Ecto neural progenitor cell (in vitro differentiated cells): ENCODE data around the gene ETV6.

ENCODE experiments used
- DNase-seq: peaks from one replicate; pipeline ENCODE4 v3.0.0-alpha.2; 2018; ENCODE audit warnings: low spot score

ETV6 gene

DNA sequence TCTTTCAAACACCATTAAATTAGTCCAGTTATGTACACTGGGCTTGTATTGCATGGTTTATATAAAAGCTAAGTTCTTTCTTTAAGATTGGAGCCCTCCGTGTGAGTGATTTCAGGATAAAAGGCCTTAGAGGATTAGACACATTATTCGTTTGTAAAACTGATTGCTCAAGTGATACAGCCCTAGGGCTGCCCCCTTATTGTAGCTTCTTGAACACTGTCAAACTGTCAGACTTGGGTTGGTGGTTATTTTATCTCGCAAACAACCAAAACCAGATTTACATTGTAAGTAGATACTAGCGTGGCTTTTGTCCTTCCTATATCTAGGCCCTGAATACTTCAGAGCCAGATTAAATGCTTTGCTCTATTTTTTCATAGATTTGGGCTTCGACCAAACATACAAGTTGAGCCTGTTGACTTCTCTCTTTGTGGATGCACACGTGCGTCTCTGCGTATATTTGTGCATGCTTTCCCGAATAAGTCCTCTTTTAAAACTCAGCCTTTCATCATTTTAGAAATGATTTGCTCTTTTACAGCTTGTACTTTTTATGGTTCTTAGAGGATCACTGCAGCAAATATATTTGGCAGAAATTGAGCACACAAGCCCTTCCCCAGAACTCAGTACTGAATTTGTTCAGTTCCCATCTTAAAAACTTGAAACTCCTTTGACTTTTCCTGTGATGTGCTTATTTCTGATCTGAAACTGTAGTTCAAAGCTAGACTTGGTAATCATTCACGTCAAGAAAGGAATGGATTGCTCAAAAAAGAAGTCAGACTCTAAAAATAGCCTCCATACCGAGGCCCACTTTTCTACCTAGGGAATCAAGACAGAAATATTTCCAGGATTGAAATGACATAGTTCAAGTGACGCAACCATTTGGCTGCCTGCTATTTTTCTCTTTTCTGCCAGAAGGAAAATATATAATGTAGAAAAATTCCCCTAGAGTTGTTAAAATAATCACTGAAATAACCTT lies 129.5 kb downstream of the ETV6 start:
- DNase-seq = no peak

DNA sequence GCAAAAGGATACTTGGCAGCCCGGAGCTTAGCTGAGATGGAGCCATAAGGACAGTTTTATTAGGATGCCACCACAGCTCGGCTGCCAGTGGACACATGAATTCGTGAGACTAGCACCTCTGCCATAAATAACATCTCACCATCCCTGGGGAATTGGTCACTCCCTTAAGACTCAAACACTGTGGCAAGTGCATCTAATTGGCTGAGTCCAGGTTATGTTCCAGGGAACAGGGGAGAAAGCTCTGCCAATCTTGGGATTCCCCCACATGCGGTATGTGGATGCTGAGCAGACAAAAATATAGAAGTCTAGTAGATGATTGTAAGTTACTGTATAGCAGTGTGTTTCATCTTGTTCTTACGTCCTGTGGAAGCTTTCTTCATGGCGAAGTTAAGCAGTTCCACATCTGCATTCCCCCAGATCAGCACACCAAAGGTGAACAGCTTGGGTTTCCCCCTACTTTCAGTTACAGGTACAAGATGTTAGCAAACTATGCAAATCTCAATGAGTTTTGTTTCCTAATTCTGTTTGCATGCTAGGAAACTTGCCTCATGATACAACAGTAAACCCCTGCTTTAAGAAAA lies 131.1 kb downstream of the ETV6 start:
- no peak for DNase-seq

DNA sequence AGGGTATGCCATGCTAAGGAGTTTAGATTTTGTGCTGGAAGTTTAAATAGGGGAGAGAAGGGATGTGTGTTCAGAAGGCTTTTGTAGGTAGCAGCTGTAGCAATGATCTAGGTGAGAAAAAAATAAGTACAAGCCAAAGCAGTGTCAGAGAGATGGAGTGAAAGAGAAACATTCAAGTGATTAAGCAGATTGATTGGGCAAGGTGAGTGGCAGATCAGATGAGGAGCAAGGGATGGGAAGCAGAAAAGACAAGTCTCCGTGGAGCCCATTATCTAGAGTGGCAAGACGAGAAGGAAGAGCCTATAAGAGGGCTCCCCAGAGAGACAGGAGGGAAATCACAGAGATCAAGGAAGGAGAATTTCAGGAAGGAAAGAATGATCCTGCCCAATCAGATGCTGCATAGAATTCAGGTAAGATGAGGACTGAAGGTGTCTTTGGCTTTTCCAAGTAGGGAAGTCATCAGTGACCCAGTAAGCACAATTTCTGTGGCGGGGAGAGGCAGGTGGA lies 133.5 kb downstream of the ETV6 start:
- no peak for DNase-seq

DNA sequence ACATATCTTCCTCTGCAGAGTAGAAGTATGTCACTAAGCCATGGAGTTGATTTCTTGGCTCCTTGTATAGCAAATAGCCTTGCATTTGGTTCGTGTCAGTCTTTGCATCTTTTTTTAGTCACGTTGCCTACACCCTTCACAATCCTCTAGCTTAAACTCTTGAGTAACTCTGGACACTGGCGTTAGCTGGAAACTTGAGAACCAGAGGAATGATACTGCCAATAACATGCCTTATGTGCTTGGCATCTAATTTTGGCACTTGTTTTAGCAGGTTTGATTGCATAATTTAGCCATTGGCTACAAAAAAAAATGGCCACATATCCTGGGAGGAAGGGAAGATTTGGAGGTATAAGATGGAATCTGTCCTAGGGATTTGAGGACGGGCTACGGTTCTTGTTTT lies 136.2 kb downstream of the ETV6 start:
- DNase-seq = no peak

DNA sequence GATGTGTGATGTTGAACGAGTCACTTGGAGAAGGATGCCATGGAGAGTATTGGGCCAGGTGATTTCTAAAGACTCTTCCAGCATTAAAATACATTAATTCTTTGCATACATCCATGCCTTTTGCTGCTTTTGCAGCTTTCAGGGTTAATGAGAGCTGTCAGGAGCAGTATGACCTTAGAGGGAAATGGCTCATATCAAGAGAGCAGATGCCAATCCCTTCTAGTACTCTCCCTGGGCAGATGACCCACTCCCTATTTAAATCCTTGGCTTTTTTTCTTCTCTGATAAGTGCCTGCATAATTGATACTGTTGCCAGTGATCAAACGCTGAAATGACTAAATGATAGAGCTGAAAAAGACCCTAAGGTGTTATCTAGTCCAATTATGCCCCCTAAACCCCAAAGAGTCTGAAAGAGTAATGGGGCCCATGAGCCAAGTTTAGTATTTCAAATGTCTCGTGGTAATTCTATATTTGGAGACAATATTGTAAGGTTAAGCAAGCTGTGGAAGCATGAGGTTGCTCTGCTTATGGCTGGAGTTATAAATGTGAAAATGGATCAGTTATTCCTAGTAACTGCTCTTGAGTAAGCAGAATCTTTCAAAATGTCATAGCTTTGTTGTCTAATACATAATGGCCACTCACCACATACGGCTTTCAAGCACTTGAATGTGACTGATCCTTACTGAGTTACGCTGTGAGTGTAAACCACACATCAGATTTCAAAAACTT lies 137.3 kb downstream of the ETV6 start:
- DNase-seq = no peak

DNA sequence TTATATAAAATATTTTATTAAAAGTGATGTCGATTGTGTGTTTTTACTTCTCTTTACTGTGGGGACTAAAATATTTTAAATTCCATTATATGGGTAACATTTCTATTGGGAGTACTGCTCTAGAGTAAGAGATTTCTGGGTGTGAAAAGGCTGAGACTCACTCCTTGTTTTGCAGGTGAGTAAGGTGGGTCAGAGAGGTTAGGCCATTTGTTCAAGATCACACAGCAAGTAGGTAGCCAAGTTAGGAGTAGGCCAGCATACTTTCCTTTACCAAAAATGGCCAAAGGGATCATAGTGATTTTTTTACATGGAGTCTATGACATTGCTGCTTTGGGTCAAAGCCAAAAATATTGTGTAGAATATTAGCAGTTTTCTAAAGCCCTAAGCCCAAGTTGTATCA lies 138.0 kb downstream of the ETV6 start:
- no peak for DNase-seq

DNA sequence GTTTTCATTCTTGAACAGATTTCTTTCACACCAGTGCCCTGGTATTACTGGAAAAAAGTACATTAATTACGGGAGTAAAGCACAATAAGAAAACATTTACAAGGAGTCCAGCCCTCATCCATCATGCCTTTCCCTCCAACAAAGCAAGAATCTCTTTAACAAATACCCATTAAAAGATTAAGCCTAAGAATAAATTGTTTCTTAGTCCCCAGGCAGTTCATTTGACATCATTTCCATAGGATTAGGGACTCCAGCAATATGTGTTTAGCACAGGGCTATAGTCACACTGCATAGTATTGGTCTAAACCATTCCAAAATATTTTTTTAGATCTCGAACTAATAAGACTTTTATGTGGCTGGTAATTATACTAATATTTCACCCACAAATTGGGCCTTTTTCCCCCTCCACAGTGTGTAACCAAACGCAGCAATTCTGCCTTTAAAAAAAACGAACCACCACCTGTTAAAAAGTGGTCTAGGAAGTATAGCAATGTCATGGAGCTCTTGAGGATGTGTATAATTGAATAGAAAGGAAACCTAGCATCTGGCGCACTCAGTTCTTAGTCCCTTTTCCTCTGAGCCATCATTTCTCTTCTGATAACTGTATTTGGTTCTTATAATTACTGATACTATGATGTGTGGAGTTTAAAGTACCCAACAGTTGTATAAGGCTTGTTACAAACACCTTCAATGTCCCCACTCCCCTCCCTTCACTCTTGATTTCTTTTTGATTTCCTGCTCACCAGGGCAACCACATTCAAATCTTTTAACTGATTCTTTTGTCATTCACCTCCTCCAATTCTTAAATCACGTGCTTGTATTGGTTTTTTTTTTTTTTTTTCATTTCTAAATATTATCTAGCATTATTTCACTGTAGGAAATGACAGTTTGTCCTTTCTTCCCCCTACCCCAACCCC lies 138.7 kb downstream of the ETV6 start:
- DNase-seq = no peak

DNA sequence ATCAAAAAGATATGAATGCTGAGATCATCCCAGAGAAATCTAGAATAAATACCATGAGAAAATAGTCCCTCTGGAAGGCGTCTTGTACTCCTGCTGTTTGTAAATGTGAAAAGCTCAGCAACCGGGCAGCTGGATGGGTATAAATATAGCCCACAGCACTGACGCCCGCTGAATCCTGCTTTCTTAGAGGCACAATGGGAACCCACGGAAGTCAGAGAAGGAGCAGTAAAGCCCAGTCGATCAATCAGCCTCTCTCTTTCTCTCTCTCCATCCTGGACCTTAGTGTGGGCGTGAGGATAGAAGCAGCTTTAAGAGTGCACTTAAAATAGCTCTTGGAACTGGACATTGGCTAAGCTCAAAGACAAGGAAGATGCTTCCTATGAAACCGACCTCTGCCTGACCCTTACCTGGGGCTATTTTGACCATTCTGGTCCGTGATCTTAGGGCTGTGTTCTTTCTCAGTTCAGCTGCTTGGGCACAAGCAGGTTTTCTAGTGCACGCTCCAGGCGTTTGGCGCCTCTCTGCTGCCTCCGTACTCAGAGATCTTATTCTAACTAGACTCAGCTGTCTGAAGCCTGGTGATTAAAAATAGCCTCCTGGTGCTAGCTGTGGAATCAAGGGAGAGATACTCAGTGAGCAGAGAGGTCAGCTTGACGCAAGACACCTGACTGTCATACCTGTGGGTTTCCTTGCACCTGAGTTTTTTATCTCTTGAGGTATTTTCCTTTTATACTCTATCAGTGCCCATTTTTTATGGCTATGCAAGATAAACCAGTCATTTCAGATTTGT lies 144.6 kb downstream of the ETV6 start:
- DNase-seq = no peak

DNA sequence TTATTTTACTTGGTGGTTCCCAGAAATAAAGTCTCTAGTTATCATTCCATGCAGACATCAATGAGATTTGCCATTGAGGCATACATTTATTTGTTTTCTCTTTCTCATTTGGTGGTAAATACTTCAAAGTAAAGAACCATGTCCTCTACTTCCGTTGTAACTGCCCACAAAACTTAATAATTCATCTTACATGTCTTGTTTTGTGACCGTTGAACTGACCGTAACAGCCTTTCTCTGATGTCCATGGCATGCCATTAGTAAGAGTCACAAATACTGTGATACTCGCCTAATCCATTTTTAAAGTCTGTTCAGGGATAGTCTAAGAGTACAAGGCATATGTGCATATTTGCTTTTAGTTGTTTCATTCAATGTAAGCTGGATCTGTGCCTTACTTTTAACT lies 145.3 kb downstream of the ETV6 start:
- DNase-seq = no peak

DNA sequence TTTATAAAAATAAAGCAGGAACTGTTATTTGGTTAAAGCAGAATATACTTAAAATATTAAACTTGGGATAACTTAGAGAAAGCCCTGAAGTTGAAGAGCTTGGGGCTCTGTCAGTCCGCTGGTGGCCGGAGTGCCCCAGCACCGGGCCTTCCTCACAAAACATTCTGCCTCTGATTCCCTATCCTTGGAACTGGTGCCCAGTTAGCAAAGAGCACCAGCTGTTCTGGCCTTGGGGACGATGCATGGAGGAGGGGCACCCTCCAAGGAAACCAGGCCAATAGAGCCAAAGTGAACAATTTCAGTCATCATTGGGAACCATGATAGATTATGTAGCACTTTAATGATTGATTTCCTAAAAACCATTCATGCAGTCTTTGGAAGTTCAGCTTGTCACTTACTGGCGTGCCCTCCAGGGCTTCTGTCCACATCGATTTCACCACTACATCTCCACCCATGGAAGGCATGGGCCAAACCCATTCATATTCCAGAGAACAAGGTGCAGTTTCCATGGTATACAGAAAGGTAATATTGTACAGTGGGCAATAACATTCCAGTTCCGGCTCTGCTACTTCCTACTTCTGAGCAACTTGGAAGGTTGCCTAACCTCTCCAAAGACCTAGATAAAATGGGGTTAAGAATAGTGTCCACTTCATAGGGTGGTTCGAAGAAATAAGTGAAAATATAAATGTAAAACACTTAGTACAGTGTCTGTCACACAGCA lies 145.9 kb downstream of the ETV6 start:
- no peak for DNase-seq

DNA sequence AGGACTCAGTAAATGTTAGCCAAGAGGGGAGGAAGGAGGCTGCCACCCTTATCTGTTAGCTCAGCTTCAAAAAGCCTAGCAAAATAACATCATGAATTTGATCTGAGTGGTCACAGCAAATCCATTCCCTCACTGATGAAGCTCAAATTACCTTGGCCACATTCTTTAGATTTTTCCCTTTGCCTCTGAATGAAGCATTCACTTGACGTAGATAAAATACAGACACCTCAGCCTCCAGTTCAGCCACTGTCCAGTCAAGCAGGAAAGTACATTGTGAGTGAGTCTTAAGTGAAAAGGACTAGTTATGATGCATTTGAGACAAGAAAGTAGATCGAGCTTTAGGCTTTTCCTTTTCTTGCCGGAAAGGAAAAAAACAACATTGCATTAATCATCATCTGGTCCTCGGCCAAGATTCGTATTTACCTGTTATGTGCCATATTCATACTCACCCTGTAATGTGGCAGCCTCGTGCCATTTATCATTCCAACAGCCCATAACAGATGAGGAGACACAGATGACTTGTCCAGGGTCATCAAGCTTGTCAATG lies 146.5 kb downstream of the ETV6 start:
- DNase-seq = no peak

DNA sequence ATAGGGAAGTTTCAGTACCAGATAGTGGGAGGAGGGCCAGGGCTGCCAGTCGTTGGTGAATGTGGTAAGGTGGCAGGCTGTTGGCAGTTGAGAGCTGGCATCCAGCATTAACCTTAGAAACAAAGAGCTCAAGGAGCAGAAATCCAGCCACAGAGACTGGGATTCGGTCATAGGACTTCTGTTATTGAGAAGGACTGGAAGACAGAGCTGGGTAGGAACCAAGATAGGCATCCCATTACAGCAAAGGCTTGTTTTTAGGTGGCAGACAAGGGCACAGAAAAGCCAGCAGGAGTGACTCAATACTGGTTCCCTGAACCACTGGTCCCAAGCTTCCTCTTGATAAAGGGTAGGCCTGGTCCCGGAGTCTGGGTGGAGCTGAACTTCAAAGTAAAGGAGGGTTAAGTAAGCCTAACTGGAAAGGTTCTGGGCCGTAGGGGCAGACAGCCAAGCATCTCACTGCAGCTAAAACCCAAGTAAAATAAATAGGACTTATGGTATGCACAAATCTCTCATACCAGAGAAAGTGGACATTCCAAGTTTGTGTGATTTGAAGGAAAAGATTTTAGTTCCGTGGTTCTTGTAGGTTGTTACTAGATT lies 147.9 kb downstream of the ETV6 start:
- no peak for DNase-seq

DNA sequence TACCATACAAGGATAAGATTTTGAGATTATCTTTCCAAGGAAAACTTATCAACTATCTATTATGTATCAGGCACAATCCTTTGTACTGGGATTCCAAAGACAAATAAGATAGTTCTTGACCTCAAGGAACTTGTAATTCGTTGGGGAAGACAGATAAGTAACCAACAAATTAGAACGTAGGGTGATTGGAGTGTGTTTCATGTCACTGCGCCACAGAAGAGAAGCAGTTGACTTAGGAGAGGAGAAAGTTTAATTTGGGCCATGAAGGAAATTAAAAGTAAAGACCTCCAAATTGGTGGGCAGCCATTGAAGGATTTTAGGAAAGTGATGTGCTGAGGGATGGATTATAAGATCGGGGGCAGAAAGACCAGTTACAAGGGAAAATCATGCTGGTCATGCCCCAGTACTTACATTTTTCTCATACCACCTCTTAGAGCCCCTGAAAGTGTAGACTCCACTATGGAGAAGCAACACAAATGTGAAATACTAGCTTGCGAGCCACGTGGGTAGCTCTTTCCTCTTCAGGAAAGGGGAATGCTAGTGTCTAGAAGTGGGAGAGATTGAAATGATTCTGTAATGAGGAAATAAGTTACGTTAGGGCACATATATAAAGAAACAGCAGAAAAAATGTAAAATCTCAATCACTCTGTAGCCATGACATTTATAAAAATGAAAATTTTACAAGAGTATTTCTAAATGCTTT lies 148.7 kb downstream of the ETV6 start:
- no peak for DNase-seq

DNA sequence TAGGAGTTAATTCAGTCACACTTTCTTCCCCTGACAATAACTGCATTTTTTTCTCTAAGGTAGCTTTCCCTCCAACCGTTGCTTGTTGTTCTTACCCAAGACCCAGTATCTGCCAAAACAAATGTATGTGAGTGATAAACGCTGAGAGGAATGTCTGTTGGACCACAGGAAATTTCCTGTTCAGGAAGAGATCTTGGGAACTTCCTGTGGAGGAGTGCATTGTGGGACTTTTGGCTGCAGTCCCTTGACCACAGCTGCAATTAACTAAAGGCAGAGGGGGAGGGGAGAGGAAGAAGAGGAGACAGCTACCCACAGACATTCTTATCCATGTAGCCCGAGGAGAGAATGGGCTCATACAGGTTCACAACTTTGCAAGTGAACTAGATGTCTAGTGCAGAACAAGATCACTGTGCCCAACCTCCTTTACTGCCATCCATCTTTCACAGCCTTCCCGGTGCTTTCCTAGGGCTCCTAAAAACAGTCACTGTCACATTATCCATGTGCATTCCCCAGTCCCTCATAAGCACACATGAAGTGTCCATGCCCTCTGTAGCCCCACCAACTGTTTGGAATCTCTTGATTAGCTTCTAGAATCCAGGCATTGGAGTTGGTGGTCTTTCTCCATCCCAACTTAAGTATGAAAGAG lies 149.5 kb downstream of the ETV6 start:
- DNase-seq = no peak

DNA sequence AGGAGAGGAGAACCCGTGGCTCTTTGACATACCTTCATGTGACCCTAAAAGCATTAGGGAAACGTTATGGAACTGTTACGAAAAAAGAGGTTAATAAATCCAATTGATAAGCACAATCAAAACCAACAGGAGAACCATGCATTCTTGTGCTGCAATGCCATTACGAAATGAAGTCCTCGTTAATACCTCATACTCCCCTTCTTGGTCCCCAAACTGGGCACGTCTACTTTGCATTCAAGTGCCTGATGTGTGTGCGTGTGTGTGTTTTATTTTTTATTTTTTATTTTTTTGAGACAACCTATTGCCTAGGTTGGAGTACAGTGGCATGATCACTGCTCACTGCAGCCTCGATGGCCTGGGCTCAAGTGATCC lies 150.0 kb downstream of the ETV6 start:
- no peak for DNase-seq

DNA sequence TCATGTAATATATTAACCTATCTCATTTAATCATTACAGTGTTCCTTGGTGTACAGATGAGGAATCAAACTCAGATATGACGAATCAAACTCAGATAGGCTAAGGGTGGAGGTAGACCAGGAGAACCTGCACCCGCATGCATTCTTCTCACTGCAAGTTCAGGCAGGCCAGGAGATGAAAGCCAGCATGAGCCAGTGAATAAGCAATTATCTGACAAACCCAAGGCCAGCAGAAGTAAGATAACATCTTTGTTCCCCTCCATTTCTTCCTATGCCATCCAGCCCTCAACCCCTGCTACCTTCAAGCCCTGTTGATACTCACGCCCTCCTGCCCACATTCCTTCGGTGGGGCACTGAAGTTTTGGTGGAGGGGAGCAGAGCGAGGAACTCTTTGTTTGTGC lies 152.2 kb downstream of the ETV6 start:
- DNase-seq = no peak

DNA sequence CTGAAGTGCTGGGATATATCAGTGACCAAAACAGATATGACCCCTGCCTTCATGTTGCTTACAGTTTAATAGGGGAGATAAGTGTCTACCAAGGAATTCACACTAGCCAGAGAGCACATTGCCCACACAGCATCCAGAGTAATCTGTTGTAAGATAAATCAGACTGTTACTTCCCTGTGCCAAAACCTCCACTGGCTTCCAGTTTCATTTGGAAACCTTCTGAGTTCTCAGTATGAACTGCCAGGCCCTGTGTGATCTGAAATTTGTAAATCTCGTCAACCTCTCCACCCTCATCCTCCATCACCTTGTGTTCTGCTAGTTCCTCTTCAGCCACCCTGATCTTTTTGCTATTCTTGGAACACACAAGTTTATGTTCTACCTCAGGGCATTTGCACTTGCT lies 154.7 kb downstream of the ETV6 start:
- DNase-seq = no peak

DNA sequence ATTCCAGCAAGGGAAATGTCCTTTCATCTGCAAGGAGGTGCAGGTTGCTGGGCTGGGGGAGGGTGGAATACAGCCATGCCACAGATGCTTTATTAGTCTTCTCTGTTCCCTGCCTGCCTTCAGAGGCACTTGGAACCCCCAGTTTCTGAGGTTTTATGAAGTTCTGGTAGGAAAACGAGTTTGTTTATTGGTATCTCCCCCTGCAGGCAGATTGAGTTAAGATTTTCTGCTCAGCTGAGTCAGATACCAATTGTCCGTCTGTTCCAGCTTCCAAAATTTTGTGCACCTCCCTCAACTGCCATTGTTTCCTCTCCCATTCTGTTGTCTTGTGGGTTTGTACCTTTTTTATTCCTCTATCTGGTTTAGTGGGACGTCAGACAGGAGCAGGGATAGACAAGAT lies 155.6 kb downstream of the ETV6 start:
- no peak for DNase-seq
